ENCODE data around the gene CYB561. TPM values are rescaled to one million over a fixed set of nuclear protein-coding genes. Genes with fewer than 3 reads are reported as not detected.
"Not testable (repeated sequence)": the region's sequence is repeated elsewhere in the genome, so short reads cannot be mapped to it uniquely, and the experiment has no call there.

CYB561 gene
- total RNA-seq, 2 donors from 2014 or later = 76.9 to 170 TPM

- H3K4me3 ChIP-seq = no peak overlapping the region
- peak overlapping the region in 1 of 2 donors; percentile 10 for H3K27ac ChIP-seq
- intact Hi-C loops (cut with DNase I) = no loop called here
- H3K36me3 ChIP-seq = no peaks in the 10 kb centered on the region
- WGBS = 80% methylated on average over 10 of the region's 10 CpGs
- TF ChIP-seq POLR2A (IDR thresholded peaks at IDR 0.05) = no peak
- no peak for TF ChIP-seq CTCF (IDR thresholded peaks at IDR 0.05)
- no peak for TF ChIP-seq POLR2AphosphoS5 (IDR thresholded peaks at IDR 0.05)
- no peak for DNase-seq (ENCODE audit: low spot score)
- no peaks in the 10 kb centered on the region for H3K9me3 ChIP-seq
- peaks cover 6% of the 10 kb centered on the region for H3K4me1 ChIP-seq (replicated peaks)
- H3K27me3 ChIP-seq (replicated peaks; ENCODE audit: insufficient read depth) = no peaks in the 10 kb centered on the region
Measured at GRCh38 chr17:63474586-63475460, 28.7 kb upstream of the CYB561 start.

- TF ChIP-seq POLR2A (IDR thresholded peaks at IDR 0.05) (no peak), POLR2AphosphoS5 (IDR thresholded peaks at IDR 0.05) (peak; percentile 62), CTCF (IDR thresholded peaks at IDR 0.05) (no peak)
- Histone ChIP-seq H3K27me3 (replicated peaks; ENCODE audit: insufficient read depth) (no peaks in the 10 kb centered on the region), H3K9me3 (no peaks in the 10 kb centered on the region), H3K4me1 (replicated peaks) (peaks cover 6% of the 10 kb centered on the region), H3K4me3 (no peak overlapping the region), H3K36me3 (no peaks in the 10 kb centered on the region), H3K27ac (peak overlapping the region in 1 of 2 donors; percentile 42)
- DNase-seq (ENCODE audit: low spot score) = peak; percentile 40
- WGBS = 13% methylated on average over 3 of the region's 3 CpGs
- intact Hi-C loops (cut with DNase I) = no loop called here
Measured at GRCh38 chr17:63474174-63474573, 28.1 kb upstream of the CYB561 start.

- H3K4me1 ChIP-seq (replicated peaks); H3K27me3 ChIP-seq (replicated peaks; ENCODE audit: insufficient read depth); H3K27ac ChIP-seq; intact Hi-C loops (cut with DNase I); DNase-seq (ENCODE audit: low spot score); H3K4me3 ChIP-seq; H3K36me3 ChIP-seq; H3K9me3 ChIP-seq: not testable (repeated sequence)
- 92% methylated on average over 6 of the region's 6 CpGs for WGBS
Measured at GRCh38 chr17:63468099-63468498, 22.0 kb upstream of the CYB561 start.

GRCh38 chr17:63464691-63465236 is 18.7 kb upstream of the CYB561 start:
- Histone ChIP-seq H3K27ac (no peak overlapping the region), H3K36me3 (no peaks in the 10 kb centered on the region), H3K9me3 (no peaks in the 10 kb centered on the region), H3K27me3 (replicated peaks; ENCODE audit: insufficient read depth) (no peaks in the 10 kb centered on the region), H3K4me3 (no peak overlapping the region), H3K4me1 (replicated peaks) (no peaks in the 10 kb centered on the region)
- no peak for TF ChIP-seq CTCF (IDR thresholded peaks at IDR 0.05)
- TF ChIP-seq POLR2AphosphoS5 (IDR thresholded peaks at IDR 0.05) = no peak
- no peak for TF ChIP-seq POLR2A (IDR thresholded peaks at IDR 0.05)
- 81% methylated on average over 4 of the region's 4 CpGs for WGBS
- DNase-seq (ENCODE audit: low spot score) = no peak
- intact Hi-C loops (cut with DNase I) = no loop called here

GRCh38 chr17:63463771-63464170 is 17.7 kb upstream of the CYB561 start:
- TF ChIP-seq POLR2AphosphoS5 (IDR thresholded peaks at IDR 0.05) (no peak), POLR2A (IDR thresholded peaks at IDR 0.05) (no peak), CTCF (IDR thresholded peaks at IDR 0.05) (no peak)
- Histone ChIP-seq H3K27me3 (replicated peaks; ENCODE audit: insufficient read depth) (no peaks in the 10 kb centered on the region), H3K4me1 (replicated peaks) (no peaks in the 10 kb centered on the region), H3K36me3 (no peaks in the 10 kb centered on the region), H3K27ac (no peak overlapping the region), H3K9me3 (no peaks in the 10 kb centered on the region), H3K4me3 (no peak overlapping the region)
- intact Hi-C loops (cut with DNase I) = no loop called here
- 39% methylated on average over 3 of the region's 3 CpGs for WGBS
- no peak for DNase-seq (ENCODE audit: low spot score)
